CD4-positive, CD25-positive, alpha-beta regulatory T cell (primary cell): ENCODE results near the gene PTGIS. TPM values are rescaled to one million over a fixed set of nuclear protein-coding genes. Genes with fewer than 3 reads are reported as not detected.
A peak's percentile ranks its signal among the peaks of the same experiment; 100 is the strongest.

Experiments
- ATAC-seq, 2 donors: fragments of 150-1000 bp; cut with Tn5 transposase; one replicate each; pipeline ENCODE4 v1.10.0; 2021; ENCODE audit warnings: low read depth in 2 of 2, moderate number of reproducible peaks in 2 of 2, moderate library complexity in 1 of 2
- DNase-seq, 3 donors: peaks; one replicate each; pipeline versions ENCODE4 v3.0.0 to v3.0.0-alpha.2; 2012 to 2022; ENCODE audit warnings: mixed read lengths in 1 of 3
- H3K27ac ChIP-seq: one replicate; pipeline ENCODE4 v1.7.0; 2013; ENCODE audit warnings: mild to moderate bottlenecking, low read length; ENCODE audit not compliant: insufficient read depth, poor library complexity, severe bottlenecking
- H3K27me3 ChIP-seq: one replicate; pipeline ENCODE4 v1.7.0; 2013; ENCODE audit warnings: low read length; ENCODE audit not compliant: control insufficient read depth, insufficient read depth
- H3K36me3 ChIP-seq: one replicate; pipeline ENCODE4 v1.7.0; 2013; ENCODE audit warnings: mild to moderate bottlenecking, low read length, moderate library complexity; ENCODE audit not compliant: control insufficient read depth, insufficient read depth
- H3K4me1 ChIP-seq: 2 replicates; pipeline ENCODE4 v1.7.0; 2013; ENCODE audit warnings: mild to moderate bottlenecking, low read length; ENCODE audit not compliant: insufficient read depth, control insufficient read depth, poor library complexity, severe bottlenecking
- H3K4me3 ChIP-seq: one replicate; pipeline ENCODE4 v1.7.0; 2013; ENCODE audit warnings: low read depth, mild to moderate bottlenecking, low read length, moderate library complexity
- H3K9me3 ChIP-seq, 2 experiments: 1 replicate in 1 of 2; 2 replicates in 1 of 2; pipeline ENCODE4 v1.7.0; 2013; ENCODE audit warnings: low read length in 2 of 2, mild to moderate bottlenecking in 1 of 2, moderate library complexity in 1 of 2; ENCODE audit not compliant: control insufficient read depth in 2 of 2
- H3K27ac Mint-ChIP-seq, 3 donors: one replicate each; pipeline ENCODE4 v1.8.0; 2020 to 2022; ENCODE audit warnings: mild to moderate bottlenecking in 3 of 3, mixed read lengths in 3 of 3, moderate library complexity in 2 of 3
- H3K27me3 Mint-ChIP-seq: one replicate; pipeline ENCODE4 v1.8.0; 2022; ENCODE audit warnings: mild to moderate bottlenecking, mixed read lengths
- H3K36me3 Mint-ChIP-seq: one replicate; pipeline ENCODE4 v1.8.0; 2020; ENCODE audit warnings: mixed read lengths
- H3K4me1 Mint-ChIP-seq, 4 donors: one replicate each; pipeline ENCODE4 v1.8.0; 2020 to 2022; ENCODE audit warnings: mixed read lengths in 4 of 4, mild to moderate bottlenecking in 1 of 4
- H3K4me3 Mint-ChIP-seq, 4 donors: one replicate each; pipeline ENCODE4 v1.8.0; 2020 to 2022; ENCODE audit warnings: mild to moderate bottlenecking in 4 of 4, mixed read lengths in 4 of 4, moderate library complexity in 3 of 4
- H3K9me3 Mint-ChIP-seq, 7 donors: one replicate each; pipeline ENCODE4 v1.8.0; 2020 to 2022; ENCODE audit warnings: mixed read lengths in 7 of 7, mild to moderate bottlenecking in 3 of 7, moderate library complexity in 2 of 7
- polyA plus RNA-seq, 4 donors: library from polyadenylated mRNA; unstranded; fragments of 300-500 nt; fragmentation: Illumina TruSeq; gene quantifications; one replicate each; pipeline ENCODE4 v1.2.3, GENCODE V29; 2021
- total RNA-seq: library from RNA; stranded (reverse); gene quantifications from one replicate; pipeline ENCODE4 v1.2.3, GENCODE V29; 2022

Gene PTGIS
- total and polyA plus RNA-seq, 5 donors from 2014 or later: not detected

DNA sequence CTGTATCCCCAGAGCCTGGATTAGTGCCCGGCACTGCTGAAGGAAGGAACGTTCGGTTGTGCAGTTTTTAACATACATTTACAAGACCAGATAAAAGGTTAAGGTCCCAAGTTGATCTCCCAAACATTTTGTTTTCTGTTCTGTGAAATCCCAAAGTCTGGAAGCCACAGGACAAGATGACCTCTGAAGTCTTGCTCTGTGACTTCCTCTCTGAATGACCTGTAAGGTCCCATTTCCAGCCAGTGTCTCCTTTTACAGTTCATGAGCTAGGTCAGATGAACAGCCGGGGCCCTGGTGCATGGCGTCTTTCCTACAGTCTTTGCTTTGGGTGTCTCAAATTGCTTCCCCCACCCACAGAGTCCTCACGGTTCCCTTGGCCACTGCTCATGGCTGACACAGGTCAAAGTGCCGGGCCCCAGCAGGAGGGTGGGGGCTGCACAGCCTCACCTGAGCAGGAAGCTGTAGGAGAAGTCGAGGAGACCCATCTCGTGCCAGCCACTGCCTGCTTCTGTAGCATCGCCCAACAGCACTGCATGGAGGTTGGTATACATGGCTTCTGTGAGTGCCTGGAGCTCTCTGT is 24.0 kb downstream of the PTGIS start:
- H3K4me1 Mint-ChIP-seq: peaks cover 0 to 6% (median 0%) of the 10 kb centered on the region in 4 donors
- no peaks in the 10 kb centered on the region for H3K36me3 ChIP-seq
- H3K27me3 Mint-ChIP-seq: peaks cover 7% of the 10 kb centered on the region
- H3K9me3 ChIP-seq: peaks cover 0 to 13% of the 10 kb centered on the region in 2 experiments
- no peak overlapping the region for H3K27ac ChIP-seq
- H3K27ac Mint-ChIP-seq: no peak overlapping the region
- no peaks in the 10 kb centered on the region for H3K27me3 ChIP-seq
- no peaks in the 10 kb centered on the region for H3K36me3 Mint-ChIP-seq
- H3K9me3 Mint-ChIP-seq: peaks cover 0 to 7% (median 4%) of the 10 kb centered on the region in 7 donors
- no peak for DNase-seq
- no peak for ATAC-seq
- no peak overlapping the region for H3K4me3 ChIP-seq
- no peaks in the 10 kb centered on the region for H3K4me1 ChIP-seq
- no peak overlapping the region for H3K4me3 Mint-ChIP-seq

DNA sequence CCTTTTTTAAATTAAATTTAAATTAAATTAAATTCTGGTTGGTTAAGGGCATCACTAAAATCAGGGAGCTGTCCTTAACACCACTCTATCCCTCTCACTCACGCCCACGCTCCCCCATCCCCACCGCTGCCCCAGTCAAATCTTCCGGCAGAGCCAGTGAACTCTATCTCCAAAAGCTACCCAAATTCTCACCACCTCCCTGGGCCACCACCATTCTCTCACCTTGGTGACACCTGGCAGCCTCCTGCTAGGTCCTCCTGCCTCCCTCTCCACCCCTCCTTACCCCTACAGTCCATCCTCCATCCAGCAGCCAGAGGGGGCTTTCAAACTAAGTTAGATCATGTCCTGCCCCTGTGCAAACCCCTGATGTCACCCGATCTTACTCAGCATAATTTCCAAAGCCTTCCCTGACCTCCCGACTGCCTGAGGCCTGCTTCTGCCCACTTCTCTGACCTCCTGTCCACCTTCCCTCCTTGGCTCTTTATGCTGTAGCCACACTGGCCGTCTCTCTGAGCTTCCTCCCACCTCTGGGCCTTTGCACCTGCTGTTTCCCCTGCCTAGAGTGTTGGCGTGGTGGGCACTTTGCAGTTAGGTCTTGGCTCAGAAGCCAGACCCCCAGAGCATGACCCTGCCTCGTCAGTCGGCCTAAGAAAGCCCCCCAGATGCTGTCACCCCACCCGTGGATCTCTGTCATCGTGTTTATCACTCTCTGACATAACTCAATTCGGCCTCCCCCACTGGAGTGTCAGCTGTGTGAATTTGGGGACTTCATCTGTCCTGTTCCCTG is 24.7 kb downstream of the PTGIS start:
- no peak for ATAC-seq
- Mint-ChIP-seq H3K4me1 (peaks cover 0 to 6% (median 0%) of the 10 kb centered on the region in 4 donors), H3K27ac (no peak overlapping the region), H3K4me3 (no peak overlapping the region), H3K9me3 (peaks cover 0 to 7% (median 4%) of the 10 kb centered on the region in 7 donors), H3K36me3 (no peaks in the 10 kb centered on the region), H3K27me3 (peaks cover 7% of the 10 kb centered on the region)
- no peaks in the 10 kb centered on the region for H3K36me3 ChIP-seq
- H3K27ac ChIP-seq: no peak overlapping the region
- no peaks in the 10 kb centered on the region for H3K27me3 ChIP-seq
- DNase-seq: no peak
- peaks cover 0 to 13% of the 10 kb centered on the region in 2 experiments for H3K9me3 ChIP-seq
- H3K4me3 ChIP-seq: no peak overlapping the region
- no peaks in the 10 kb centered on the region for H3K4me1 ChIP-seq

DNA sequence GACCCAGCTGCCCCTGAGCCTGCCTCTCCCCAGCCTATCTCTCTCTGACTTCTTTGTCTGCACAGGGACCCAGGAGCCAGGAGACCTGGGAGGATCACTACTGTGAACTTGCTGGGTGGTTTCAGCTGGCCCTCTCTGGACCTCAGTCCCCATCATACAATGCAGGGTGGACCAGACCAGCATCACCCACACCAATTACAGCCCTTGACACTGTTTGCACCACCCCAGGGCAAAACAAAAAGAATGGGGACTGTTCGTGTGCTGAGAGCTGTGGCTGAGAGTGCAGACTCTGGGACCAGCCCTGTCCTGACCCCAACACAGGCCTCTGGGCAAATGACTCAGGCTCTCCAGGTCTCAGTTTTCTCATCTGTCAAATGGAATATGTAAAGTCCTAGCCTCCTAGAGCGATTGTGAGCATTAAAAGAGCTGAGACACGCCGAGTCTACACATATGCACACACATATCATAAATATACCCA is 25.4 kb downstream of the PTGIS start:
- H3K36me3 Mint-ChIP-seq: no peaks in the 10 kb centered on the region
- peaks cover 0 to 7% (median 4%) of the 10 kb centered on the region in 7 donors for H3K9me3 Mint-ChIP-seq
- H3K27me3 Mint-ChIP-seq: peaks cover 7% of the 10 kb centered on the region
- peaks cover 0 to 13% of the 10 kb centered on the region in 2 experiments for H3K9me3 ChIP-seq
- no peak overlapping the region for H3K4me3 ChIP-seq
- DNase-seq: no peak
- no peaks in the 10 kb centered on the region for H3K4me1 ChIP-seq
- H3K4me1 Mint-ChIP-seq: peaks cover 0 to 6% (median 0%) of the 10 kb centered on the region in 4 donors
- no peak for ATAC-seq
- no peak overlapping the region for H3K27ac ChIP-seq
- no peaks in the 10 kb centered on the region for H3K36me3 ChIP-seq
- no peak overlapping the region for H3K4me3 Mint-ChIP-seq
- no peak overlapping the region for H3K27ac Mint-ChIP-seq
- H3K27me3 ChIP-seq: no peaks in the 10 kb centered on the region

GRCh38 chr20:49541733-49542513 is 26.0 kb downstream of the PTGIS start:
- ATAC-seq: peak; percentile 52 to 69
- H3K4me3 ChIP-seq: no peak overlapping the region
- H3K36me3 ChIP-seq: no peaks in the 10 kb centered on the region
- peaks cover 0 to 13% of the 10 kb centered on the region in 2 experiments for H3K9me3 ChIP-seq
- no peaks in the 10 kb centered on the region for H3K4me1 ChIP-seq
- no peaks in the 10 kb centered on the region for H3K36me3 Mint-ChIP-seq
- H3K4me3 Mint-ChIP-seq: no peak overlapping the region
- peaks cover 2% of the 10 kb centered on the region for H3K27me3 Mint-ChIP-seq
- H3K27me3 ChIP-seq: no peaks in the 10 kb centered on the region
- H3K9me3 Mint-ChIP-seq: peaks cover 0 to 7% (median 4%) of the 10 kb centered on the region in 7 donors
- peak overlapping the region in 2 of 3 donors; percentile 42 to 78 for H3K27ac Mint-ChIP-seq
- no peak overlapping the region for H3K27ac ChIP-seq
- H3K4me1 Mint-ChIP-seq: peaks cover 0 to 6% (median 0%) of the 10 kb centered on the region in 4 donors
- DNase-seq: peak; percentile 15 to 87 (median 54)

DNA sequence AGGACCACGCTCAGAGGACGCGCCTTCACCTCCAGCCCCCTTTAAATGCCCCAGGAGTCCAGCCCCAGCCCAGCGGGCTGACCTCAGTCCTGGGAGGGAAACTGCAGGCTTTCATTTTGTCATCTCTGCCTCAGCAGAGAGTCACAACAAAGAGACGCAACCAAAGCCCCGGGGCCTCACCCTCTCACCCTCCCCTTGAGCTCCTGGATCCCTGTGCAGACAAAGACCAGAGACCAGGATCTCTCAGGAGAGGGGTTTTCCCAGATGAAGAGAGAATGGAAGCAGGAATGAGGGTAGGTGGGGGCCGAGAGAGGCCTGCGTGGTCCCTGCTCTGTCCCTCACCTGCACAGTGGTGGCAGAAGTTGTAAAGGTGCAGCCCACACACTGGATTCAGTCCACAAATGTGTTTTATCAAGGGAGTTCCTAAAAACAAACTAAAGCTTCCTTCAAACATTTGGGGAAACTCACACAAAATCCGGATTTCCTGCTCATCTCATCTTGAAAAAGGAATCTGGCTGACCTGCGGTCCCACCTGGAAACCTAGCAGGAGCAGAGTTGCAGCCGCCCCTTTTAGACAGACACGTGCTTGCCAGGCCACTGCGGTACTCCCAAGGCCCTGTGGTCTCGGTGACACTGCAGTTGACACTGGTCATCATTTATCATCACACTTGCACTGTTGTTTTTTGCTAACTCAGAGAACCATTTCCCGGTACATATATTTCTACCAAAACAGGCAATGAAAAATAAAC is 27.1 kb downstream of the PTGIS start:
- Histone ChIP-seq H3K27me3 (no peaks in the 10 kb centered on the region), H3K27ac (no peak overlapping the region), H3K4me3 (no peak overlapping the region), H3K4me1 (no peaks in the 10 kb centered on the region), H3K9me3 (peaks cover 0 to 10% of the 10 kb centered on the region in 2 experiments), H3K36me3 (no peaks in the 10 kb centered on the region)
- peaks cover 0 to 8% (median 0%) of the 10 kb centered on the region in 4 donors for H3K4me1 Mint-ChIP-seq
- no peaks in the 10 kb centered on the region for H3K36me3 Mint-ChIP-seq
- peaks cover 0 to 7% (median 4%) of the 10 kb centered on the region in 7 donors for H3K9me3 Mint-ChIP-seq
- H3K27me3 Mint-ChIP-seq: no peaks in the 10 kb centered on the region
- no peak overlapping the region for H3K4me3 Mint-ChIP-seq
- DNase-seq (no peak), ATAC-seq (no peak)
- H3K27ac Mint-ChIP-seq: no peak overlapping the region

GRCh38 chr20:49540232-49540620 is 27.7 kb downstream of the PTGIS start:
- Histone ChIP-seq H3K27ac (no peak overlapping the region), H3K4me3 (no peak overlapping the region), H3K4me1 (no peaks in the 10 kb centered on the region), H3K27me3 (no peaks in the 10 kb centered on the region), H3K9me3 (peaks cover 0 to 4% of the 10 kb centered on the region in 2 experiments), H3K36me3 (no peaks in the 10 kb centered on the region)
- no peak for DNase-seq
- no peak overlapping the region for H3K4me3 Mint-ChIP-seq
- ATAC-seq: no peak
- peaks cover 0 to 10% (median under 1%) of the 10 kb centered on the region in 4 donors for H3K4me1 Mint-ChIP-seq
- no peaks in the 10 kb centered on the region for H3K27me3 Mint-ChIP-seq
- peaks cover 0 to 5% (median 3%) of the 10 kb centered on the region in 7 donors for H3K9me3 Mint-ChIP-seq
- H3K27ac Mint-ChIP-seq: no peak overlapping the region
- no peaks in the 10 kb centered on the region for H3K36me3 Mint-ChIP-seq
